H9 (cell line): ENCODE measurements around the gene SPHKAP. TPM values are rescaled to one million over a fixed set of nuclear protein-coding genes. Genes with fewer than 3 reads are reported as not detected.

Source experiments
- DNase-seq: peaks from one replicate; pipeline ENCODE4 v3.0.0-alpha.2; 2017
- H2AFZ ChIP-seq: one replicate; pipeline ENCODE4 v1.6.1; 2013; ENCODE audit warnings: mild to moderate bottlenecking, low read length, control low read depth, moderate library complexity
- H2AK5ac ChIP-seq: 2 replicates; pipeline ENCODE4 v1.6.1; 2013; ENCODE audit warnings: low read length, control low read depth, mixed read lengths; ENCODE audit not compliant: insufficient read length
- H2BK120ac ChIP-seq: one replicate; pipeline ENCODE4 v1.6.1; 2013; ENCODE audit warnings: low read depth, mild to moderate bottlenecking, low read length, control low read depth, inconsistent platforms; ENCODE audit not compliant: poor library complexity, severe bottlenecking
- H2BK12ac ChIP-seq: 2 replicates; pipeline ENCODE4 v1.6.1; 2013; ENCODE audit warnings: low read length, control low read depth, mixed read lengths, low read depth; ENCODE audit not compliant: insufficient read length
- H2BK15ac ChIP-seq: 2 replicates; pipeline ENCODE4 v1.6.1; 2013; ENCODE audit warnings: low read depth, low read length, control low read depth
- H2BK20ac ChIP-seq: one replicate; pipeline ENCODE4 v1.6.1; 2013; ENCODE audit warnings: low read depth, mild to moderate bottlenecking, low read length, control low read depth, inconsistent platforms; ENCODE audit not compliant: poor library complexity, severe bottlenecking
- H2BK5ac ChIP-seq: 2 replicates; pipeline ENCODE4 v1.6.1; 2013; ENCODE audit warnings: low read length, control low read depth, mixed read lengths; ENCODE audit not compliant: insufficient read length
- H3K14ac ChIP-seq: 2 replicates; pipeline ENCODE4 v1.6.1; 2013; ENCODE audit warnings: low read length, control low read depth; ENCODE audit not compliant: insufficient read depth
- H3K18ac ChIP-seq: 2 replicates; pipeline ENCODE4 v1.6.1; 2013; ENCODE audit warnings: low read depth, mild to moderate bottlenecking, mixed read lengths, low read length, control low read depth; ENCODE audit not compliant: insufficient read length
- H3K23ac ChIP-seq: 2 replicates; pipeline ENCODE4 v1.6.1; 2013; ENCODE audit warnings: low read length, control low read depth, mixed read lengths, low read depth; ENCODE audit not compliant: insufficient read length
- H3K23me2 ChIP-seq: 2 replicates; pipeline ENCODE4 v1.6.1; 2013; ENCODE audit warnings: low read depth, mild to moderate bottlenecking, mixed read lengths, low read length, control low read depth; ENCODE audit not compliant: insufficient read length, poor library complexity, severe bottlenecking
- H3K27ac ChIP-seq: 2 replicates; pipeline ENCODE4 v1.5.1; 2013; ENCODE audit warnings: low read length, control low read depth, mixed read lengths, low read depth; ENCODE audit not compliant: insufficient read length
- H3K27me3 ChIP-seq: 2 replicates; pipeline ENCODE4 v1.6.1; 2013; ENCODE audit warnings: low read length, control low read depth, inconsistent platforms; ENCODE audit not compliant: insufficient read depth
- H3K4ac ChIP-seq: 2 replicates; pipeline ENCODE4 v1.6.1; 2013; ENCODE audit warnings: low read depth, mild to moderate bottlenecking, control low read depth, inconsistent platforms, low read length, moderate library complexity
- H3K4me1 ChIP-seq: 2 replicates; pipeline ENCODE4 v1.6.1; 2013; ENCODE audit warnings: low read length, control low read depth, inconsistent platforms; ENCODE audit not compliant: insufficient read depth
- H3K4me2 ChIP-seq: 2 replicates; pipeline ENCODE4 v1.6.1; 2013; ENCODE audit warnings: low read length, control low read depth, mixed read lengths; ENCODE audit not compliant: insufficient read length, insufficient read depth
- H3K56ac ChIP-seq: 2 replicates; pipeline ENCODE4 v1.6.1; 2013; ENCODE audit warnings: low read depth, mild to moderate bottlenecking, mixed read lengths, low read length, control low read depth; ENCODE audit not compliant: insufficient read length
- H3K79me1 ChIP-seq: 2 replicates; pipeline ENCODE4 v1.6.1; 2013; ENCODE audit warnings: low read depth, mild to moderate bottlenecking, moderate library complexity, low read length, control low read depth, inconsistent platforms; ENCODE audit not compliant: insufficient read depth, poor library complexity, severe bottlenecking
- H3K79me2 ChIP-seq: 2 replicates; pipeline ENCODE4 v1.6.1; 2013; ENCODE audit warnings: low read length, control low read depth, inconsistent platforms; ENCODE audit not compliant: insufficient read depth
- H3K9ac ChIP-seq: 2 replicates; pipeline ENCODE4 v1.6.1; 2013; ENCODE audit warnings: low read length, control low read depth, mixed read lengths; ENCODE audit not compliant: insufficient read length; ENCODE audit errors: extremely low read depth
- H3K9me3 ChIP-seq: one replicate; pipeline ENCODE4 v1.6.1; 2013; ENCODE audit warnings: low read depth, low read length, inconsistent platforms; ENCODE audit not compliant: control insufficient read depth
- H3T11ph ChIP-seq: one replicate; pipeline ENCODE4 v1.6.1; 2013; ENCODE audit warnings: mild to moderate bottlenecking, low read length, control low read depth, inconsistent platforms
- H4K20me1 ChIP-seq: one replicate; pipeline ENCODE4 v1.6.1; 2013; ENCODE audit not compliant: control insufficient read depth, insufficient read length, insufficient read depth
- H4K5ac ChIP-seq: 2 replicates; pipeline ENCODE4 v1.6.1; 2013; ENCODE audit warnings: low read depth, mild to moderate bottlenecking, mixed read lengths, low read length, control low read depth; ENCODE audit not compliant: insufficient read length
- H4K8ac ChIP-seq: replicated peaks from 2 replicates; pipeline ENCODE4 v1.6.1; 2013; ENCODE audit warnings: low read length, control low read depth, mixed read lengths, low read depth; ENCODE audit not compliant: insufficient read length
- H4K91ac ChIP-seq: 2 replicates; pipeline ENCODE4 v1.6.1; 2013; ENCODE audit warnings: low read depth, mild to moderate bottlenecking, moderate library complexity, mixed read lengths, low read length, control low read depth; ENCODE audit not compliant: insufficient read length
- H3K27ac Mint-ChIP-seq, 3 experiments: 2 replicates in 2 of 3; 3 replicates in 1 of 3; pipeline ENCODE4 v1.8.0; 2020 to 2021; ENCODE audit warnings: mixed read lengths in 3 of 3, mild to moderate bottlenecking in 1 of 3, moderate library complexity in 1 of 3
- H3K27me3 Mint-ChIP-seq: 2 replicates; pipeline ENCODE4 v1.8.0; 2021; ENCODE audit warnings: low read depth, mild to moderate bottlenecking, moderate library complexity, mixed read lengths
- H3K36me3 Mint-ChIP-seq, 3 experiments: 2 replicates in 2 of 3; 3 replicates in 1 of 3; pipeline ENCODE4 v1.8.0; 2020 to 2021; ENCODE audit warnings: low read depth in 3 of 3, mixed read lengths in 3 of 3; ENCODE audit not compliant: insufficient read depth in 1 of 3
- H3K4me1 Mint-ChIP-seq, 2 experiments: 2 replicates each; pipeline ENCODE4 v1.8.0; 2020; ENCODE audit warnings: mixed read lengths in 2 of 2
- H3K4me3 Mint-ChIP-seq, 2 experiments: 2 replicates in 1 of 2; 3 replicates in 1 of 2; pipeline ENCODE4 v1.8.0; 2020 to 2021; ENCODE audit warnings: mild to moderate bottlenecking in 2 of 2, mixed read lengths in 2 of 2, moderate library complexity in 1 of 2
- H3K9me3 Mint-ChIP-seq, 2 experiments: 2 replicates in 1 of 2; 3 replicates in 1 of 2; pipeline ENCODE4 v1.8.0; 2020; ENCODE audit warnings: mild to moderate bottlenecking in 2 of 2, mixed read lengths in 2 of 2, moderate library complexity in 1 of 2
- CTCF ChIP-seq: fragments of 200-600 bp; sonication (generic); conservative IDR thresholded peaks from 3 replicates; pipeline ENCODE4 v1.8.0; 2021; ENCODE audit warnings: antibody characterized with exemption, mild to moderate bottlenecking
- WGBS: extraction: QIAGEN DNeasy Blood & Tissue Kit; methylation state at CpG from one replicate; pipeline ENCODE4 v1.1.7; 2013; ENCODE audit warnings: missing lambda C conversion rate, low lambda C conversion rate, mixed read lengths; ENCODE audit not compliant: insufficient read length; ENCODE audit errors: extremely low coverage; 5-methylcytosine and 5-hydroxymethylcytosine counted together
- total RNA-seq: library from RNA; stranded (reverse); gene quantifications from 2 replicates; pipeline ENCODE4 v1.2.1, GENCODE V29; 2021

SPHKAP gene
- total RNA-seq, 1 experiment from 2014 or later: not detected

- H4K8ac ChIP-seq: no peak overlapping the region
- H3K4me2 ChIP-seq: no peak overlapping the region
- no peak overlapping the region for H2BK5ac ChIP-seq
- no peak overlapping the region for H3K23ac ChIP-seq
- no peak overlapping the region for H3K4ac ChIP-seq
- H4K20me1 ChIP-seq: no peaks in the 10 kb centered on the region
- no peak overlapping the region for H3K27ac ChIP-seq
- no peak overlapping the region for H3K14ac ChIP-seq
- Mint-ChIP-seq H3K9me3 (no peaks in the 10 kb centered on the region), H3K4me1 (peaks cover 4% of the 10 kb centered on the region in 2 experiments; a peak in 2 of 4 replicates), H3K27ac (no peak overlapping the region), H3K36me3 (no peaks in the 10 kb centered on the region), H3K27me3 (no peaks in the 10 kb centered on the region; the same call in 1 of the 2 replicates), H3K4me3 (no peak overlapping the region)
- DNase-seq: no peak
- H3K4me1 ChIP-seq: no peaks in the 10 kb centered on the region
- H3K79me1 ChIP-seq: no peaks in the 10 kb centered on the region
- no peak overlapping the region for H4K91ac ChIP-seq
- no peak for TF ChIP-seq CTCF
- WGBS: no CpG with 5 or more reads among the region's 1 CpG
- H3K56ac ChIP-seq: no peak overlapping the region
- H3K27me3 ChIP-seq: no peaks in the 10 kb centered on the region
- no peak overlapping the region for H2BK12ac ChIP-seq
- H2AK5ac ChIP-seq: no peak overlapping the region
- H3K18ac ChIP-seq: no peak overlapping the region
- no peak overlapping the region for H2AFZ ChIP-seq
- no peak overlapping the region for H3T11ph ChIP-seq
- H3K23me2 ChIP-seq: no peaks in the 10 kb centered on the region
- H4K5ac ChIP-seq: no peak overlapping the region
- no peaks in the 10 kb centered on the region for H3K79me2 ChIP-seq
- H3K9ac ChIP-seq: no peak overlapping the region
- H2BK120ac ChIP-seq: no peak overlapping the region
- H2BK20ac ChIP-seq: no peak overlapping the region
- H3K9me3 ChIP-seq: no peaks in the 10 kb centered on the region
- H2BK15ac ChIP-seq: no peak overlapping the region
Observed at GRCh38 chr2:228067309-228067708, 114.2 kb downstream of the SPHKAP start.
